GM12865 (cell line): ENCODE results near the gene SLC1A7.

Experiments used
- DNase-seq: peaks from one replicate; pipeline ENCODE4 v3.0.0; 2010; ENCODE audit warnings: low read depth
- H3K4me3 ChIP-seq: 2 replicates; pipeline ENCODE4 v1.5.1; 2011; ENCODE audit warnings: mild to moderate bottlenecking, low read depth, low read length, control low read depth
- CTCF ChIP-seq: IDR thresholded peaks from 2 replicates; pipeline ENCODE4 v1.5.1; 2011; ENCODE audit warnings: low read length, control low read depth, low read depth, inconsistent platforms; ENCODE audit not compliant: insufficient read depth; ENCODE audit errors: missing control alignments

The SLC1A7 gene

DNA sequence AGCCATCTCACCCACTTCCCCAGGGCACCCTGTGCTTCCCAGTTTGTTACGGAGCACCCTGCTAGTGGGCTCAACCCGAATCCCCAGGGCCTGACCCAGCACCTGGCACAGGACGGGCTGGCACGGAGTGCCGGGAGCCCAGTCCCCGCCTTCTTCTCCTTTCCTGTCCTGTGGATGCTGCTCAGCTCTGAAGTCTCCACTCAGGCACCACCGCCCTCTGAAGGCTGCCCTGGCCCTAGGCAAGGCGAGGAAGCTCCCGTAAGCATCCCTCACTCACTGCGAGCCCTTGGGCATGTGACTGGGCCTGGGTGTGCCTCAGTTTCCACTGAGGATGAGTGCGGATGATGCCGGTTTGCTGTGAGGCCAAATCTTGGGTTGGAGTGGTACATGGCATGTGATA lies 21.8 kb downstream of the SLC1A7 start:
- H3K4me3 ChIP-seq = no peak overlapping the region
- DNase-seq = no peak
- TF ChIP-seq CTCF = no peak

GRCh38 chr1:53117836-53118235 lies 24.6 kb downstream of the SLC1A7 start:
- no peak for TF ChIP-seq CTCF
- H3K4me3 ChIP-seq = no peak overlapping the region
- DNase-seq = no peak

- no peak for DNase-seq
- H3K4me3 ChIP-seq = no peak overlapping the region
- TF ChIP-seq CTCF = no peak
Measured at GRCh38 chr1:53116933-53117600, 25.4 kb downstream of the SLC1A7 start.

- no peak for DNase-seq
- no peak overlapping the region for H3K4me3 ChIP-seq
- no peak for TF ChIP-seq CTCF
Measured at GRCh38 chr1:53116307-53116810, 26.1 kb downstream of the SLC1A7 start.

GRCh38 chr1:53115403-53116306 lies 26.8 kb downstream of the SLC1A7 start:
- TF ChIP-seq CTCF = no peak
- DNase-seq = no peak
- no peak overlapping the region for H3K4me3 ChIP-seq

GRCh38 chr1:53114581-53115400 lies 27.6 kb downstream of the SLC1A7 start:
- no peak overlapping the region for H3K4me3 ChIP-seq
- DNase-seq = no peak
- TF ChIP-seq CTCF = no peak
